Activated CD8-positive, alpha-beta T cell treated with anti-CD3 and anti-CD28 coated beads for 36 hours (primary cell): ENCODE results near the gene MPP4. TPM values are rescaled to one million over a fixed set of nuclear protein-coding genes. Genes with fewer than 3 reads are reported as not detected.

ENCODE experiments used
- ATAC-seq: fragments of 200-7000 bp; cut with Tn5 transposase; one replicate; pipeline ENCODE4 v1.10.0; 2021; ENCODE audit warnings: mild to moderate bottlenecking, moderate library complexity
- CTCF ChIA-PET: fragments of 350-600 bp; sonication (Branson Sonifier 250); formaldehyde crosslinking; loops from one replicate; lab custom pipeline; 2021; ENCODE audit warnings: antibody characterized with exemption; lab: Charles Lee
- POLR2A ChIA-PET: fragments of 350-600 bp; sonication (Branson Sonifier 250); formaldehyde crosslinking; loops from one replicate; lab custom pipeline; 2021; ENCODE audit warnings: antibody characterized with exemption; lab: Charles Lee
- DNase-seq: peaks from one replicate; pipeline ENCODE4 v3.0.0-alpha.2; 2020
- H3K27ac Mint-ChIP-seq: one replicate; pipeline ENCODE4 v1.8.0; 2021; ENCODE audit warnings: mild to moderate bottlenecking, mixed read lengths
- H3K27me3 Mint-ChIP-seq: one replicate; pipeline ENCODE4 v1.8.0; 2021; ENCODE audit warnings: mixed read lengths
- H3K36me3 Mint-ChIP-seq: one replicate; pipeline ENCODE4 v1.8.0; 2021; ENCODE audit warnings: low read depth, mixed read lengths
- H3K4me1 Mint-ChIP-seq: one replicate; pipeline ENCODE4 v1.8.0; 2021; ENCODE audit warnings: low read depth, mixed read lengths
- H3K4me3 Mint-ChIP-seq: one replicate; pipeline ENCODE4 v1.8.0; 2021; ENCODE audit warnings: mild to moderate bottlenecking, moderate library complexity, mixed read lengths
- H3K9me3 Mint-ChIP-seq: one replicate; pipeline ENCODE4 v1.8.0; 2021; ENCODE audit warnings: mixed read lengths
- CTCF ChIP-seq: fragments of 200-600 bp; IDR thresholded peaks from one replicate; pipeline ENCODE4 v1.8.0; 2022; ENCODE audit warnings: antibody characterized with exemption, mild to moderate bottlenecking
- intact Hi-C: fragments of 100-400 bp; cut with micrococcal nuclease; formaldehyde crosslinking; loops from one replicate; pipeline ENCODE4 v1.10.0; 2022
- total RNA-seq, 2 experiments: library from RNA; stranded (reverse); gene quantifications; one replicate each; pipeline ENCODE4 v1.2.3, GENCODE V29; 2021

The MPP4 gene
- total RNA-seq, 2 experiments from 2014 or later = not detected

- no peak for TF ChIP-seq CTCF
- ChIA-PET POLR2A (no interaction called here), CTCF (no interaction called here)
- Mint-ChIP-seq H3K4me1 (no peaks in the 10 kb centered on the region), H3K27ac (no peak overlapping the region), H3K27me3 (peaks cover 2% of the 10 kb centered on the region), H3K9me3 (no peaks in the 10 kb centered on the region), H3K4me3 (no peak overlapping the region), H3K36me3 (no peaks in the 10 kb centered on the region)
- ATAC-seq = no peak
- no peak for DNase-seq
- intact Hi-C loops = no loop called here
Measured at GRCh38 chr2:201669865-201670264, 28.6 kb downstream of the MPP4 start.

GRCh38 chr2:201668402-201668910 is 30.0 kb downstream of the MPP4 start:
- peaks cover 2% of the 10 kb centered on the region for H3K27me3 Mint-ChIP-seq
- ATAC-seq = no peak

GRCh38 chr2:201664334-201664733 is 34.1 kb downstream of the MPP4 start:
- Mint-ChIP-seq H3K27ac (no peak overlapping the region), H3K9me3 (no peaks in the 10 kb centered on the region), H3K27me3 (no peaks in the 10 kb centered on the region), H3K4me1 (no peaks in the 10 kb centered on the region), H3K4me3 (no peak overlapping the region), H3K36me3 (no peaks in the 10 kb centered on the region)
- no peak for DNase-seq
- no peak for TF ChIP-seq CTCF
- CTCF ChIA-PET = interaction anchor here (0.6 kb wide), 1 partner anchor 286 kb away, joined by 3 read pairs; no protein-coding TSS in a partner anchor
- ATAC-seq = no peak
- POLR2A ChIA-PET = interaction anchor here (0.6 kb wide), 2 partner anchors 47 to 52 kb away, joined by 3 read pairs; no protein-coding TSS in a partner anchor
- intact Hi-C loops = no loop called here

More at GRCh38 chr2:201668402-201668910, 30.0 kb downstream of the MPP4 start:
- no peak overlapping the region for H3K27ac Mint-ChIP-seq
- H3K9me3 Mint-ChIP-seq = no peaks in the 10 kb centered on the region
- POLR2A ChIA-PET = interaction anchor here (0.5 to 1.0 kb wide), 2 partner anchors 25 to 28 kb away, joined by 3 read pairs; partner anchors contain the start of gene TMEM237
- intact Hi-C loops = no loop called here
- TF ChIP-seq CTCF = no peak
- CTCF ChIA-PET = interaction anchor here (1.6 kb wide), 1 partner anchor 12 kb away, joined by 5 read pairs; no protein-coding TSS in a partner anchor
- no peaks in the 10 kb centered on the region for H3K4me1 Mint-ChIP-seq
- no peak for DNase-seq
- H3K4me3 Mint-ChIP-seq = no peak overlapping the region
- H3K36me3 Mint-ChIP-seq = no peaks in the 10 kb centered on the region

- ATAC-seq (no peak), DNase-seq (no peak)
- Mint-ChIP-seq H3K27ac (no peak overlapping the region), H3K4me3 (no peak overlapping the region), H3K4me1 (no peaks in the 10 kb centered on the region), H3K9me3 (no peaks in the 10 kb centered on the region), H3K27me3 (no peaks in the 10 kb centered on the region), H3K36me3 (no peaks in the 10 kb centered on the region)
- TF ChIP-seq CTCF = no peak
- POLR2A ChIA-PET = interaction anchor here (1.1 kb wide), 1 partner anchor 17 kb away, joined by 3 read pairs; no protein-coding TSS in a partner anchor
- CTCF ChIA-PET = no interaction called here
- intact Hi-C loops = no loop called here
Measured at GRCh38 chr2:201661366-201661765, 37.1 kb downstream of the MPP4 start.

GRCh38 chr2:201660293-201660895 is 38.0 kb downstream of the MPP4 start:
- Mint-ChIP-seq H3K27ac (no peak overlapping the region), H3K27me3 (no peaks in the 10 kb centered on the region), H3K4me1 (no peaks in the 10 kb centered on the region), H3K4me3 (no peak overlapping the region), H3K36me3 (no peaks in the 10 kb centered on the region), H3K9me3 (no peaks in the 10 kb centered on the region)
- TF ChIP-seq CTCF = no peak
- DNase-seq (no peak), ATAC-seq (no peak)
- ChIA-PET POLR2A (no interaction called here), CTCF (no interaction called here)
- intact Hi-C loops = no loop called here
